Retinal pigment epithelial cell (primary cell): ENCODE data around the gene TMEM151A.
A peak's percentile ranks its signal among the peaks of the same experiment; 100 is the strongest.

ENCODE experiments used
- DNase-seq: peaks from one replicate; pipeline ENCODE4 v3.0.0-alpha.2; 2010; ENCODE audit warnings: low read depth
- H3K4me3 ChIP-seq: 2 replicates; pipeline ENCODE4 v1.5.1; 2011; ENCODE audit warnings: mild to moderate bottlenecking, low read length, control low read depth, moderate library complexity
- TF ChIP-seq, protein P1 (sequence below): conservative IDR thresholded peaks from 2 replicates; pipeline ENCODE4 v1.5.1; 2011; ENCODE audit warnings: low read depth, low read length, control low read depth, inconsistent platforms

The TMEM151A gene

DNA sequence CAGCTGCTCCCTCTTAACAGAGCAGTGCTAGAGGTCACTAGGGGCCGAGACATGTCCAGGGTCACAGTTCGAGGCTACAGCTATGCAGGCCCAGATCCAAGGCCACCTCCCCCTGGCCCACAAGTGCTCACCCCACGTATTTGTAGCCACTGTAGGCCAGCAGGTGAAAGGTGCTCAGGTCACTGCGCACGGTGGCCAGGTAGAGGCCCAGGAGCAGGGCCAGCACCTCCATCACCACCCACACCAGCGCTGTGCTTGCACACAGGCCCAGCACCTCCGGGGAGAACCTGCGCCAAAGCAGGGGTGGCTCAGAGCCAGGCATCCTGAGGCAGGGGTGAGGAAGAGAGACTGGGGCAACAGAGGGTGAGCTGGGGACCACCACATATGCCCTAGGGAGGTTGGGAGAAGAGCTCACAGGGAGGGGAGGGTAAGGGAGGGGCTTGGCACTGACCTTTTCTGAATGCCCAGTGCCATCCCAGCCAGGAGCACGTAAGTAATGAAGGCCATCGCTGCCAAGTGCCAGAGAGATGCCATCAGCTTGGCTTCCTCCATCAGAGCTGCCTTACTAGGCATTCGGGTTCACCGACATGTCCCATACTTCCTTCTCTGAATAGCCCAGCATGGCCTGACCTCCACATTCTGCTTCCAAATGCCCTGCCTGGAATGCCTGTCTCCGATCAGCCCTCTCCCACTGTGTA lies 6.3 kb upstream of the TMEM151A start:
- DNase-seq = no peak
- H3K4me3 ChIP-seq = no peak overlapping the region
- TF ChIP-seq, protein P1, sequence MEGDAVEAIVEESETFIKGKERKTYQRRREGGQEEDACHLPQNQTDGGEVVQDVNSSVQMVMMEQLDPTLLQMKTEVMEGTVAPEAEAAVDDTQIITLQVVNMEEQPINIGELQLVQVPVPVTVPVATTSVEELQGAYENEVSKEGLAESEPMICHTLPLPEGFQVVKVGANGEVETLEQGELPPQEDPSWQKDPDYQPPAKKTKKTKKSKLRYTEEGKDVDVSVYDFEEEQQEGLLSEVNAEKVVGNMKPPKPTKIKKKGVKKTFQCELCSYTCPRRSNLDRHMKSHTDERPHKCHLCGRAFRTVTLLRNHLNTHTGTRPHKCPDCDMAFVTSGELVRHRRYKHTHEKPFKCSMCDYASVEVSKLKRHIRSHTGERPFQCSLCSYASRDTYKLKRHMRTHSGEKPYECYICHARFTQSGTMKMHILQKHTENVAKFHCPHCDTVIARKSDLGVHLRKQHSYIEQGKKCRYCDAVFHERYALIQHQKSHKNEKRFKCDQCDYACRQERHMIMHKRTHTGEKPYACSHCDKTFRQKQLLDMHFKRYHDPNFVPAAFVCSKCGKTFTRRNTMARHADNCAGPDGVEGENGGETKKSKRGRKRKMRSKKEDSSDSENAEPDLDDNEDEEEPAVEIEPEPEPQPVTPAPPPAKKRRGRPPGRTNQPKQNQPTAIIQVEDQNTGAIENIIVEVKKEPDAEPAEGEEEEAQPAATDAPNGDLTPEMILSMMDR = no peak

DNA sequence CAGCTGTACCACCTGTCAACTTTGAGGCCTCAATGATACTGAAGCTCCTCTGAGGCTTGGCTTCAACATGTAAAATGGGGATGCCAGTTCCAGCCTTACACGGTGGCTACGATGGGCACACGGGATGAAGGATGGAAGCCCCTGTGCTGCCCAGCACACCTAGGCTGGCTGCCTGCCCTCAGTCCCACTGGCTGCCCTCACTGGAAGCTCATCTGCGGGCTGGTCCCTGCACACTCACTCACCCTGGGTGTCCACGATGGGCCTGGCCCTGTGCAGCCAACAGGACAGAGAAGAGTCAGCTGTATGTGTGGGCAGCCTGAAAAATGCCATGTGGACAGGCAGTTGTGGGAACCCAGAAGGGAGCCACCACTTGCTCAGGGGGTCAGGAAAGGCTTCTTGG lies 5.0 kb upstream of the TMEM151A start:
- DNase-seq = no peak
- no peak overlapping the region for H3K4me3 ChIP-seq
- TF ChIP-seq, protein P1 = no peak

DNA sequence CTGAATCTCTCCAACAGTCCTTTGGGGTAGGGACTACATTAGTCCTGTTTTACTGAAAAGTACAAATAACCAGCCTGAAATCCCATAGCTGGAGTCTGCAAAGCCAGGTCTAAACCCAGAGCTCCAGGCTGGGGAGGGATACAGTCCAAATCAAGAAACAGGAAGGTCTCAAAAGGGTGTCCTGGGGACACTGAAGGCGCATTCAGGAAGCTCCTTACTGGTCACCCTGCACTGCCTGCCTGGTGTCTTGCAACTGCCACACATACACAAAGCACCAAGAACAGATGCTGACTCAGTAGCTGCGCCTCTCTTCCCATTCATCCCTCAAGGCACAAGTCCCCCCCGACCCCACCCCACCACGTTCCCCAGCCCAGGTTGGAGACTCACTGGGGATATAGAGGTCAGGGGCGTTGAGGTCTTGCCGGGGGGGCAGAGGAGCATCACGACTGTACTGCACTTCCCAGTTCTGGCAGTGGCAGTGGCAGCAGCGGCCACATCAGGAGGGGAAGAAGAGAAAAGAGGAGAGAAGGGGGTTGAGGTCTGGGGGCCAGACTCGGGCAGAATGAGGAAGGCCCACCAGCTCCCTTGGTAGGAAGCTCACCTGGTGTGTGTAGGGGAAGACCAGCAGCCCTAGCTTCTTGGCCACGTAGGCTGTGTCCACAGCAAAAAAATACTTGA lies 4.3 kb upstream of the TMEM151A start:
- no peak overlapping the region for H3K4me3 ChIP-seq
- no peak for DNase-seq
- TF ChIP-seq, protein P1 = no peak

DNA sequence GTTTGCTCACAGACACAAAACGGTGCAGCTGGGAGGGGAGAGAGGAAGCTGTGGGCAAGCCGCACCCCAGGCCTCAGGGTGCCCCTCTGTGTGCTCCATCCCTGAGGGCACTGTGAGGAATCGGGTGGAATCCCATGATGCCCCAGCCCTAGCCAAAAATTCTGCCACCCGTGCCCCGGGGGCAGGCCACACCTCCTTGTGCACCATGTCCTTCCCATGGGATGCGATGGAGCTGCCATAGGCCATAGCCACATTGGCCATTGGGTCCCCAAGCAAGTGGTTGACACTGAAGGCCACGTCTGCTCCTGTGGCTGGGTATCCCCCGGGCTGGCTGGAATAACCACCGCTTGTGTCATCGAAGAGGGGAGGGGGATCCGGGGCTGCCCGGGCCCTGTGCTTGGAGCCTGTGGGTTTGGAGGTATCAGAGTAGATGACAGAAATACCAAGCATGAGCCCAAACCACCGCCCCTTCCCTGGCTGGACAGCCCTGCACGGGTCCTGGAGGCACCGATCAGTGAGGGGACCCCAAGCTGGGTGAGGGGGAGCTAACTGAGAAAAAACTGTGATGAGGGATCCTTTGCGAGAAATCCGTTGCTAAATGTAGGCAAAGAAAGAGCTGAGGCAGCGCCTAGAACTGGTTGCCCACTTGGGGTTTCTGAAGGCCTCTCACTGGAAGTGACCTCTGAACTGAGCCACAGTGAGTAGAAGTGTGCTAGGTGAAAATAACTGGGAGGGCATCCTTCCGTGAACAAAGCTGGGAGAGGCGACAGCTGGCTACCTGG lies 3.6 kb upstream of the TMEM151A start:
- no peak for DNase-seq
- TF ChIP-seq, protein P1 = no peak
- peak overlapping the region; percentile 84 for H3K4me3 ChIP-seq

DNA sequence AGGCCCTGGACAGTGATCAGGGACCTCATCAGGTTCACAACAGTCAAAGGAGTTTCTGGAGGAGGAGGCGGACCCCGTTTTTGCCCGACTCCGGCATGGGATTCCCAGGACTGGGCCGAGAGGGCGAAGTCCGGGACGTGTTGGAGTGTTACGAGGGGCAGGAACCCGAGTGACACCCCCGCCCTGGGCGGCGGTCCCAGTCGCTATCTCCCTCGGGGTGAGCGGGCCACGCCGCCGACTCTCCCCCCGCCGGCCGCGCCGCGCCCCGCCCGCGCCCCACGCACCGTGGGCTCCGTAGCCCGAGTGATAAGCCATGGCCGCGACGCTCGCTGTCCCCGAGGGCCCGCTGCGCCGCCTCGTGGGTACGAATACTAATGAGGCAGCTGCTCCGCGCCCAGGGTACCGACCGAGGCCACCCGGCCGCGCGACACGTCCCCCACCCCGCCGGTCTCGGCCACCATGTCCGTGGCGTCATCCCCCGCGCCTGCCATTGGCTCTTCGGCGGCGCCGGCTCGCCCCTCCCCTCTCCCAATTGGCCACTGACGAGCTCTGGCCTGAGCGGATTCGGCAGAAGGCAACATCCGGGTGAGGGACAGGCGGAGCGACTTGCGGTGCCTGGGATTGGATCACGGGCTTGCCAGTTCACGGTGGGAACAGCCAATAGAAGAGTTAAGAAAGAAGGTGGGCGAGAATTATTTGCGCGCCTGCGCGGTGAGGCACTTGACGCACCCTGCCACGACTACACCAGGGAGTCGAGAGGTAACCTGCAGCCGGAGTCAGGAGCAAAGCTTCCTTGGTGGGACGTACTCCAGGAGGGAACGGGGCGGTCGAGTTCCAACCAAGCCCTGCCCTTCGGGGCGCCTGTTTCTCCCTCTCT lies 2.8 kb upstream of the TMEM151A start, which contains the start of gene YIF1A:
Gene YIF1A (minus strand): TSS at position 473 of the 877 bp plus-strand sequence. CDS start 158 bp downstream, at position 315.
- H3K4me3 ChIP-seq = peak within 1 kb of the TSS; percentile 84
- TF ChIP-seq, protein P1 = no peak
- peak; percentile 98 for DNase-seq

DNA sequence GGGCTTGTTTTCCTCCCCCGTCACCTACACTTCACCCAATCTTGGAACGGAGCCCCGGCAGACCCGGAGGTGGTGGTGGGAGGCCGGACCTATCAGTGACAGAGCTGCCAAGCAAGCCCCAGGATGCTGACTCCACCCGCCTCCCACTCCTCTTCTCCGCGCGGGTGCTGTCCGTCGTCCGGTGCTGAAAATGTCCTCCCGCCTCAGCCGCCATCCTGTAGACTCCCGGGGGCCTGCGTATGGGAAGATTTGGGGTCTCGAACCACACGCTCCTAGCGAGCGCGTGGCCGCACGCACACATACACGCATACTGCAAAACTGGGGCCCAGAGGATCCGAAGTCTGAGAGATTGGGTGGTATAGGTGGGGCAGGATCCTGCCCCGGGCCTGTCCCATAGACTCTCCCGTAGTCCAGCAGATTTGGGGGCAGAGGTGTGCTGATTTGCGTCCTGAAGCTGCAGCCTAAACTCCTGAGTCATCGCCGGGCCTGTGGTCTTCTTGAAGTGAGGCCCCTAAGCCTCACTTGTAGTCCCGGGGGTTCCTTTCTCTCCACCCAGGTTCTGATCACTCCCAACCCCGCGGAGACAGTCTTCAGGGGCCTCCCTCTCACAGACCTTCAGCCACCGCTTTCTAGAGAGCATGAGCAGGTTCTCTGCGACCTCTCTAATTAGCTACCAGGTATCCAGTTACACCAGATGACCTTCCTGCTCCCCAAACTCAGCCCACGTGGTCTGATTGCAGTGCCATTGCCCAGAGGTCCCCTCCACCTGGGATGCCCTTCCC lies 2.0 kb upstream of the TMEM151A start:
- DNase-seq = peak; percentile 56
- TF ChIP-seq, protein P1 = no peak
- H3K4me3 ChIP-seq = peak overlapping the region; percentile 68
